Measurements from ENCODE around the gene KCNJ5.

The KCNJ5 gene

DNA sequence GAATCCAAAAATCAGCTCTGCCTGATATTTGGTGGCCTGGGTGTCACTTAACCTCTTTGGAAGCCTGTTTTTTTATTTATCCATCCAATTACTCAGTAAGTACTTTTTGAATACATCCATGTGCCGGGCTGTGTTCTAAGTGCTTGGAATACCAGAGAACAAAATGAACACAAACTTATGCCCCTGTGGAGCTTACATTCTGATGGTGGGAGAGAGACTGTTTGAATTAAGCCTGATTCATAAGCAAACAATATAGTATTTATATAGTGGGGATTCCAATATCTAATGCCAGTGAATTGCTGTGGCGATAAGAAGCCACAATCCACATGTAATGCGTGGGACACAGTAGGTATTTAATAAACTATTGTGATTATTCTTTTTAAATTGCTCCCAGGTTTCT, 19.4 kb downstream of the KCNJ5 start:
- TF ChIP-seq, protein P1, sequence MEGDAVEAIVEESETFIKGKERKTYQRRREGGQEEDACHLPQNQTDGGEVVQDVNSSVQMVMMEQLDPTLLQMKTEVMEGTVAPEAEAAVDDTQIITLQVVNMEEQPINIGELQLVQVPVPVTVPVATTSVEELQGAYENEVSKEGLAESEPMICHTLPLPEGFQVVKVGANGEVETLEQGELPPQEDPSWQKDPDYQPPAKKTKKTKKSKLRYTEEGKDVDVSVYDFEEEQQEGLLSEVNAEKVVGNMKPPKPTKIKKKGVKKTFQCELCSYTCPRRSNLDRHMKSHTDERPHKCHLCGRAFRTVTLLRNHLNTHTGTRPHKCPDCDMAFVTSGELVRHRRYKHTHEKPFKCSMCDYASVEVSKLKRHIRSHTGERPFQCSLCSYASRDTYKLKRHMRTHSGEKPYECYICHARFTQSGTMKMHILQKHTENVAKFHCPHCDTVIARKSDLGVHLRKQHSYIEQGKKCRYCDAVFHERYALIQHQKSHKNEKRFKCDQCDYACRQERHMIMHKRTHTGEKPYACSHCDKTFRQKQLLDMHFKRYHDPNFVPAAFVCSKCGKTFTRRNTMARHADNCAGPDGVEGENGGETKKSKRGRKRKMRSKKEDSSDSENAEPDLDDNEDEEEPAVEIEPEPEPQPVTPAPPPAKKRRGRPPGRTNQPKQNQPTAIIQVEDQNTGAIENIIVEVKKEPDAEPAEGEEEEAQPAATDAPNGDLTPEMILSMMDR (IDR thresholded peaks at IDR 0.05; ENCODE audit: insufficient read depth, low read length, missing control alignments), result no peak
- no peak overlapping the region for H3K4me3 ChIP-seq (ENCODE audit: low read depth, low read length)
- ChIA-PET CTCF (interaction anchor here (1.4 to 5.2 kb wide), 5 partner anchors 14 to 840 kb away, joined by 3 to 50 read pairs (median 9); no protein-coding TSS in a partner anchor), POLR2A (no interaction called here)
- no peak for DNase-seq (ENCODE audit: low read depth, low spot score)

DNA sequence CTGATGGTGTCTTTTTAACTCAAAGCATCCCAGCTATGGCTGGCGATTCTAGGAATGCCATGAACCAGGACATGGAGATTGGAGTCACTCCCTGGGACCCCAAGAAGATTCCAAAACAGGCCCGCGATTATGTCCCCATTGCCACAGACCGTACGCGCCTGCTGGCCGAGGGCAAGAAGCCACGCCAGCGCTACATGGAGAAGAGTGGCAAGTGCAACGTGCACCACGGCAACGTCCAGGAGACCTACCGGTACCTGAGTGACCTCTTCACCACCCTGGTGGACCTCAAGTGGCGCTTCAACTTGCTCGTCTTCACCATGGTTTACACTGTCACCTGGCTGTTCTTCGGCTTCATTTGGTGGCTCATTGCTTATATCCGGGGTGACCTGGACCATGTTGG, 20.1 kb downstream of the KCNJ5 start:
- ChIA-PET CTCF (no interaction called here), POLR2A (no interaction called here)
- DNase-seq (ENCODE audit: low read depth, low spot score), result no peak
- H3K4me3 ChIP-seq (ENCODE audit: low read depth, low read length), result no peak overlapping the region
- TF ChIP-seq, protein P1 (IDR thresholded peaks at IDR 0.05; ENCODE audit: insufficient read depth, low read length, missing control alignments), result no peak

DNA sequence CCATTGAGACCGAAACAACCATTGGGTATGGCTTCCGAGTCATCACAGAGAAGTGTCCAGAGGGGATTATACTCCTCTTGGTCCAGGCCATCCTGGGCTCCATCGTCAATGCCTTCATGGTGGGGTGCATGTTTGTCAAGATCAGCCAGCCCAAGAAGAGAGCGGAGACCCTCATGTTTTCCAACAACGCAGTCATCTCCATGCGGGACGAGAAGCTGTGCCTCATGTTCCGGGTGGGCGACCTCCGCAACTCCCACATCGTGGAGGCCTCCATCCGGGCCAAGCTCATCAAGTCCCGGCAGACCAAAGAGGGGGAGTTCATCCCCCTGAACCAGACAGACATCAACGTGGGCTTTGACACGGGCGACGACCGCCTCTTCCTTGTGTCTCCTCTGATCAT, 20.5 kb downstream of the KCNJ5 start:
- ChIA-PET CTCF (no interaction called here), POLR2A (no interaction called here)
- TF ChIP-seq, protein P1 (IDR thresholded peaks at IDR 0.05; ENCODE audit: insufficient read depth, low read length, missing control alignments), result no peak
- no peak for DNase-seq (ENCODE audit: low read depth, low spot score)
- H3K4me3 ChIP-seq (ENCODE audit: low read depth, low read length), result no peak overlapping the region

DNA sequence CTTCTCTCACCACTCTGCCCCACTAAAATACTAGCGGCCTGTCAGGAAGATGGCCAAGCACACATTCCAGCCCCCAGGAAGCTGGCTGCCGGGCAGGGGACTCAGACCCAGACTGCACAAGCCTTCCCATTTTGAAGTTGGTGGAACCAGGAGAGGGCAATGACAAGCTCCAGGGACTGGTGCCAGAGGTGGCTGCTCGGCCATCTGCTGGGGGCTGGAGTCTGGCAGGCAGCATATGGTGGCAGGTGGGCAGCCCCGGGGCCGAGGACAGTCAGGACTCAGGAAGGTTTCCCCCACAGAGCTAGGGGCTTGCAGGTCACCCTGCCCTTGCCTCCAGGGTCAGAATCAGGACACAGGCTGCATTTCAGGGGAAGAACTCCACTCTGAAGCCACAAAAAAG, 22.6 kb downstream of the KCNJ5 start:
- DNase-seq (ENCODE audit: low read depth, low spot score), result no peak
- ChIA-PET POLR2A (no interaction called here), CTCF (interaction anchor here (2.3 kb wide), 1 partner anchor 35 kb away, joined by 6 read pairs; no protein-coding TSS in a partner anchor)
- TF ChIP-seq, protein P1 (IDR thresholded peaks at IDR 0.05; ENCODE audit: insufficient read depth, low read length, missing control alignments), result no peak
- no peak overlapping the region for H3K4me3 ChIP-seq (ENCODE audit: low read depth, low read length)

DNA sequence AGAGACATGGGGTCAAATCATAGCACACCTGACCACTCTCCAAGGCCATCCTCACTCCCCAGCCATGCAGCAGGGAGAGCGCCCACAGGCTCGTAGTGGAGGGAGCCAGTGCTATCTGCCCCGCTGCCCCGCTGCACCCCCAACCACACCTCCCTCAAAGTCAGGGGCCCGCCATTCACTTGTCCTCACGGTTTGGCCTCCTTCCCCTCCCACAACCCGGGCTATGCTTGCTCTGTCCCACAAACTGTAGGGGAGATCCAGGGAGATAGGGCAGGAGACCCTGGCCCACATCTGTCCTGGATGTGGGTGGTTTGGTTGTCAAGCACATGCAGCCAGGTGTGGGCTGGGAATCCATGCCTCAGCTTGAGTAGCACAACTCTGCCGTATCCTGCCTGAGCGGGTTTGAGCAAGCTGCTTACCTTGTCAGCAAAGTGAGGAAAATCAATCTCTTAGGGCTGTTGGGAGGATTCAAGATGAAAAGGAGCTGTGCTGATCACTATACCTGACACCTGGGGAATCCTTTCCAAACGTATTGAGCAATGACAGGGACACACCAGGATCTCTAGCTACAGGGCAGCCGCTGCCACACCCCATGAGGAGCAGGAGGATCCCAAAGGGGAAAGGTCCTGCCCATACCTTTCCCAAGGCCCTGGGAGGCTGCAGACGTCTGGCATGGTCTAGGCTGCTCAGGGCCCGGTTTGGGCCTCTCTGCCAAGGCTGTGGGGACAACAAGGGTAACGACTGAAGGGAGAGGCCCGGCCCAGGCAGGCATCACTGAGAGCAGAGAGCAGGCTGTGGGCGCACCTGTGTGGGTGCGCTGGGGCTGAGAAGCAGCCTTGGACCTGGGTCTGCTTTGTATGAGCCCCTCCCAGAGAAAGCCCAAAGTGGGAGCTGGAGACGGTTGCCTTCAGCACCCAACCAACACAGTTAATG, 23.3 kb downstream of the KCNJ5 start:
- CTCF ChIA-PET, result interaction anchor here (1.2 to 2.3 kb wide), 2 partner anchors 8 to 34 kb away, joined by 6 to 7 read pairs; no protein-coding TSS in a partner anchor
- POLR2A ChIA-PET, result no interaction called here
- no peak overlapping the region for H3K4me3 ChIP-seq (ENCODE audit: low read depth, low read length)
- DNase-seq (ENCODE audit: low read depth, low spot score), result no peak
- TF ChIP-seq, protein P1 (IDR thresholded peaks at IDR 0.05; ENCODE audit: insufficient read depth, low read length, missing control alignments), result no peak

DNA sequence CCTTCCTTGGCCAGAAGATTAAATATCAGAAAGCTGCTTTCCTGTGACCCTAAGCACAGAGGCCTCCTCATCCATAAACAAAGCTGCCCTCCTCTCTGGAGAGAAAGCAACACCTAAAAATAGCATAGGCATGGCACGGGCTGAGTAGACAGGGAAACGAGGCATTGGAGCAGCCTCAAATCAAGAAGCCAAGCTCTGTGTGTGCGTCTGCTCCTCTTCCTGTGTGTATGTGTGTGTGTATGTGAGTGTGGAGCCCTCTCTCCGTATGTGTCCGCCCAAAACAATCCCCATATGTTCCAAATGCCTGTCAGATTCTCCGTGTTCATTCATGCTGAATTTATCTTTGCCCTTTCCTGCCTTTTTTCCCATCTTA, 24.0 kb downstream of the KCNJ5 start:
- TF ChIP-seq, protein P1 (IDR thresholded peaks at IDR 0.05; ENCODE audit: insufficient read depth, low read length, missing control alignments), result no peak
- DNase-seq (ENCODE audit: low read depth, low spot score), result no peak
- no peak overlapping the region for H3K4me3 ChIP-seq (ENCODE audit: low read depth, low read length)
- ChIA-PET CTCF (interaction anchor here (1.2 kb wide), 1 partner anchor 9 kb away, joined by 7 read pairs; no protein-coding TSS in a partner anchor), POLR2A (no interaction called here)
